Subcutaneous adipose tissue (tissue), 4 donors: ENCODE measurements around the gene MYT1. TPM values are rescaled to one million over a fixed set of nuclear protein-coding genes. Genes with fewer than 3 reads are reported as not detected.

Experiments
- CTCF ChIP-seq: fragments of 450-650 bp; IDR thresholded peaks from one replicate; pipeline ENCODE4 v1.5.1; 2016; ENCODE audit warnings: low read depth, mild to moderate bottlenecking, control low read depth, antibody characterized with exemption, moderate library complexity
- total RNA-seq, 4 donors: library from RNA; depleted of rRNA; stranded (reverse); fragments of >200 nt; gene quantifications; one replicate each; pipeline ENCODE4 v1.1.0, GENCODE V29; 2016

Gene MYT1
- total RNA-seq, 4 donors from 2014 or later: not detected

GRCh38 chr20:64179805-64180204, 15.6 kb downstream of the MYT1 start:
- TF ChIP-seq CTCF: no peak

- TF ChIP-seq CTCF: no peak
These were observed 16.4 kb downstream of the MYT1 start for GRCh38 chr20:64180673-64181072.

- TF ChIP-seq CTCF: no peak
These were observed 17.1 kb downstream of the MYT1 start for GRCh38 chr20:64181391-64181790.

GRCh38 chr20:64182146-64182865, 18.1 kb downstream of the MYT1 start:
- TF ChIP-seq CTCF: no peak

GRCh38 chr20:64183313-64183712, 19.1 kb downstream of the MYT1 start:
- TF ChIP-seq CTCF: no peak

GRCh38 chr20:64184795-64185194, 20.5 kb downstream of the MYT1 start:
- no peak for TF ChIP-seq CTCF

- no peak for TF ChIP-seq CTCF
These were observed 21.1 kb downstream of the MYT1 start for GRCh38 chr20:64185276-64185900.
